ENCODE data around the gene CLIC6.

- TF ChIP-seq, protein P1, sequence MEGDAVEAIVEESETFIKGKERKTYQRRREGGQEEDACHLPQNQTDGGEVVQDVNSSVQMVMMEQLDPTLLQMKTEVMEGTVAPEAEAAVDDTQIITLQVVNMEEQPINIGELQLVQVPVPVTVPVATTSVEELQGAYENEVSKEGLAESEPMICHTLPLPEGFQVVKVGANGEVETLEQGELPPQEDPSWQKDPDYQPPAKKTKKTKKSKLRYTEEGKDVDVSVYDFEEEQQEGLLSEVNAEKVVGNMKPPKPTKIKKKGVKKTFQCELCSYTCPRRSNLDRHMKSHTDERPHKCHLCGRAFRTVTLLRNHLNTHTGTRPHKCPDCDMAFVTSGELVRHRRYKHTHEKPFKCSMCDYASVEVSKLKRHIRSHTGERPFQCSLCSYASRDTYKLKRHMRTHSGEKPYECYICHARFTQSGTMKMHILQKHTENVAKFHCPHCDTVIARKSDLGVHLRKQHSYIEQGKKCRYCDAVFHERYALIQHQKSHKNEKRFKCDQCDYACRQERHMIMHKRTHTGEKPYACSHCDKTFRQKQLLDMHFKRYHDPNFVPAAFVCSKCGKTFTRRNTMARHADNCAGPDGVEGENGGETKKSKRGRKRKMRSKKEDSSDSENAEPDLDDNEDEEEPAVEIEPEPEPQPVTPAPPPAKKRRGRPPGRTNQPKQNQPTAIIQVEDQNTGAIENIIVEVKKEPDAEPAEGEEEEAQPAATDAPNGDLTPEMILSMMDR (IDR thresholded peaks at IDR 0.05): no peak
- no peak for TF ChIP-seq POLR2A (IDR thresholded peaks at IDR 0.05)
Observed at GRCh38 chr21:34724131-34724856, 55.5 kb downstream of the CLIC6 start.

Data from testis (tissue), 2 donors.